ENCODE measurements around the gene SCYL1.

DNA sequence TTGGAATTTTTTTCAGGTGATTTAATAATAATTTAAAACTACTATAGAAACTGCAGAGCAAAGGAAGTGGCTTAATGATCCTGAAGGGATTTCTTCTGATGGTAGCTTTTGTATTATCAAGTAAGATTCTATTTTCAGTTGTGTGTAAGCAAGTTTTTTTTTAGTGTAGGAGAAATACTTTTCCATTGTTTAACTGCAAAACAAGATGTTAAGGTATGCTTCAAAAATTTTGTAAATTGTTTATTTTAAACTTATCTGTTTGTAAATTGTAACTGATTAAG is 22.7 kb upstream of the SCYL1 start:
- TF ChIP-seq, protein P1, sequence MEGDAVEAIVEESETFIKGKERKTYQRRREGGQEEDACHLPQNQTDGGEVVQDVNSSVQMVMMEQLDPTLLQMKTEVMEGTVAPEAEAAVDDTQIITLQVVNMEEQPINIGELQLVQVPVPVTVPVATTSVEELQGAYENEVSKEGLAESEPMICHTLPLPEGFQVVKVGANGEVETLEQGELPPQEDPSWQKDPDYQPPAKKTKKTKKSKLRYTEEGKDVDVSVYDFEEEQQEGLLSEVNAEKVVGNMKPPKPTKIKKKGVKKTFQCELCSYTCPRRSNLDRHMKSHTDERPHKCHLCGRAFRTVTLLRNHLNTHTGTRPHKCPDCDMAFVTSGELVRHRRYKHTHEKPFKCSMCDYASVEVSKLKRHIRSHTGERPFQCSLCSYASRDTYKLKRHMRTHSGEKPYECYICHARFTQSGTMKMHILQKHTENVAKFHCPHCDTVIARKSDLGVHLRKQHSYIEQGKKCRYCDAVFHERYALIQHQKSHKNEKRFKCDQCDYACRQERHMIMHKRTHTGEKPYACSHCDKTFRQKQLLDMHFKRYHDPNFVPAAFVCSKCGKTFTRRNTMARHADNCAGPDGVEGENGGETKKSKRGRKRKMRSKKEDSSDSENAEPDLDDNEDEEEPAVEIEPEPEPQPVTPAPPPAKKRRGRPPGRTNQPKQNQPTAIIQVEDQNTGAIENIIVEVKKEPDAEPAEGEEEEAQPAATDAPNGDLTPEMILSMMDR (IDR thresholded peaks at IDR 0.05; ENCODE audit: low read depth, low read length), result no peak
- TF ChIP-seq POLR2A (IDR thresholded peaks at IDR 0.05; ENCODE audit: extremely low read depth, insufficient read length), result no peak
- TF ChIP-seq, protein P2, sequence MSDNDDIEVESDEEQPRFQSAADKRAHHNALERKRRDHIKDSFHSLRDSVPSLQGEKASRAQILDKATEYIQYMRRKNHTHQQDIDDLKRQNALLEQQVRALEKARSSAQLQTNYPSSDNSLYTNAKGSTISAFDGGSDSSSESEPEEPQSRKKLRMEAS (IDR thresholded peaks at IDR 0.05; ENCODE audit: low read depth, low read length), result no peak
- TF ChIP-seq MYC (IDR thresholded peaks at IDR 0.05; ENCODE audit: low read depth, low read length), result no peak

Measured in NB4 (cell line).